Measurements from ENCODE around the gene TTC3.

DNA sequence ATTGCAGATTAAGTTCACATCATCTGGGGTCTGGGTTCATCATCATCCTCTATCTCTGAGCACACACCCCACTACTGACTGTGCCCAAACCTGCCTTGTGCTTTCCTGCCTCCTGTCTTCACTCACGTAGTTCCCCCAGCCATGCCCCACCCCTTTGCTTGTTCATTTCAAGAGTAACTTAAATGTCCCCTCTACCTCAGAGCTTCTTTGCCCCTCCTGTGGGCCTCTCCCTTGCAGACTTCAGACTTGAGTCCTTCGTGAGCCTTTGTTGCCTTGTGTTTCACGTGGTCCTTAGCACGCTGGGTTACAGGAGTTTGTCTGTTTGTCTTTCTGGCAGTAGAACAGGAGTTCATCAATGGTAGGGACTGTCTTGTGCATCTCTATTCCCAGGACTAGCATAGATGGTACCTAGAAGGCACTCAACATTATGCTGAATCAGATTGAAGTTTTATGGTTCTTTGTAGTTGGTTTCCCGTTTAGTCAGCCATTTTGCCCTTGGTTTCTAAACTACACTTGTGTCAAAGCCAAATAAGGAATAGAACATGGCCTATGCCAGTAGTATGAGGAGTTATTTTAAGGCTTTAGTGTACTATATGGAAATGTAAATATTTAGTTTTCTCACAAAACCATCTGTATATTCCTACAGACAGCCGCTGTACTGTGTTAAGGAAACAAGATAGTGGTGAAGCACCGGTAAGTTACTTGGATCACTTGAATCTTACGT, 86.2 kb downstream of the TTC3 start:
- TF ChIP-seq, protein P1, sequence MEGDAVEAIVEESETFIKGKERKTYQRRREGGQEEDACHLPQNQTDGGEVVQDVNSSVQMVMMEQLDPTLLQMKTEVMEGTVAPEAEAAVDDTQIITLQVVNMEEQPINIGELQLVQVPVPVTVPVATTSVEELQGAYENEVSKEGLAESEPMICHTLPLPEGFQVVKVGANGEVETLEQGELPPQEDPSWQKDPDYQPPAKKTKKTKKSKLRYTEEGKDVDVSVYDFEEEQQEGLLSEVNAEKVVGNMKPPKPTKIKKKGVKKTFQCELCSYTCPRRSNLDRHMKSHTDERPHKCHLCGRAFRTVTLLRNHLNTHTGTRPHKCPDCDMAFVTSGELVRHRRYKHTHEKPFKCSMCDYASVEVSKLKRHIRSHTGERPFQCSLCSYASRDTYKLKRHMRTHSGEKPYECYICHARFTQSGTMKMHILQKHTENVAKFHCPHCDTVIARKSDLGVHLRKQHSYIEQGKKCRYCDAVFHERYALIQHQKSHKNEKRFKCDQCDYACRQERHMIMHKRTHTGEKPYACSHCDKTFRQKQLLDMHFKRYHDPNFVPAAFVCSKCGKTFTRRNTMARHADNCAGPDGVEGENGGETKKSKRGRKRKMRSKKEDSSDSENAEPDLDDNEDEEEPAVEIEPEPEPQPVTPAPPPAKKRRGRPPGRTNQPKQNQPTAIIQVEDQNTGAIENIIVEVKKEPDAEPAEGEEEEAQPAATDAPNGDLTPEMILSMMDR (IDR thresholded peaks at IDR 0.05; ENCODE audit: poor library complexity) = no peak
- TF ChIP-seq EZH2 (IDR thresholded peaks at IDR 0.05; ENCODE audit: borderline replicate concordance) (no peak), EZH2phosphoT487 (IDR thresholded peaks at IDR 0.05; ENCODE audit: low read depth, severe bottlenecking, unreplicated experiment) (no peak)
